GM12891 (cell line): ENCODE data around the gene NKX1-2.

Experiments
- POLR2AphosphoS5 ChIP-seq: IDR thresholded peaks from 2 replicates; pipeline ENCODE4 v1.6.1; 2011; ENCODE audit warnings: low read depth, low read length, control low read depth
- TAF1 ChIP-seq: IDR thresholded peaks from 2 replicates; pipeline ENCODE4 v1.6.1; 2011; ENCODE audit warnings: low read depth, low read length, control low read depth

DNA sequence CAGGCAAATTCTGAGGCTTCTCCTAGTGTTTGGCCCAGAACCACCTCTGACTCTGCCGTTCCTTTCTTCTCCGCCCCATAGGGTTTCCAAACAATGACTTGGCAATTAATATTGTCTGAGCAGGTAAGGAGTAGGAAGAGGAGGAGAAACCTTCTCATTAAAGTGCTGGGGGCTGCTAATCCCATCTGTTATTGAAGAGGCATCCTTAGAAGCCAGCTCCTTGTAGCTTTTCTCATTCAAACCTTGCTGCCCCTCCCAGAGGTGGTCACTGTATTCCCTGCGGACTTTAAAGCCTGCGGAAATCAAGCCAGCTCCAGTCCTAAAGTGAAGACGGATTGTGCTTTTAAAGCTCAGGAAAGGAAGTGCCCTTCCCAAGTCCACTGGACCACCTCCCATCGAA lies 1.4 kb upstream of the NKX1-2 start:
- no peak for TF ChIP-seq POLR2AphosphoS5
- no peak for TF ChIP-seq TAF1
